ENCODE results near the gene FAM163B. TPM values are rescaled to one million over a fixed set of nuclear protein-coding genes. Genes with fewer than 3 reads are reported as not detected.

The FAM163B gene
- total RNA-seq, 2 donors from 2014 or later: not detected

GRCh38 chr9:133553123-133553522 is 56.1 kb downstream of the FAM163B start:
- DNase-seq: no peak
- H3K4me3 ChIP-seq (ENCODE audit: low read length): no peak overlapping the region
- no peak overlapping the region for H3K4me3 Mint-ChIP-seq

DNA sequence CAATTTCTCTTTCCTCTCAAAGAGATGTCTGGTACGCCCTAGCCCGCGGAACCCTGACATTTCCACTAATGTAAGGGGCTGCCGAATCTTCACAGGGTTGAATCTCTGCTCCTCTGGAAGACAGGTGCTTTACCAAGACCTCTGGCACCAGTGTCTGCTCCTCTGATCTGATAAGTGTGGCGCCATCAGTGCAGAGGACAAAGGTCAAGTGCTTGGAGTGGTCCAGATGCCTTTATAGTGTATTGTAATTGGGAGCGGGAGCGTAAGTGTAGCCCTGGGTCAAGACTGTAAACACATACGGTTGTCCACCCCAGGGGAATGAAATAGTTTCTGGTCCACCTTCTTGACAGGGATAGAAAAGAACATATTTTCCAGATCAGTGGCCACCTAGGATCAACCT is 57.0 kb downstream of the FAM163B start:
- no peaks in the 10 kb centered on the region for H3K27me3 Mint-ChIP-seq (ENCODE audit: insufficient read depth)
- H3K4me3 Mint-ChIP-seq: no peak overlapping the region
- no peaks in the 10 kb centered on the region for H3K9me3 Mint-ChIP-seq
- H3K27me3 ChIP-seq (ENCODE audit: control insufficient read depth, insufficient read depth, low read length, poor library complexity, severe bottlenecking): no peaks in the 10 kb centered on the region
- no peak for DNase-seq
- no peaks in the 10 kb centered on the region for H3K9me3 ChIP-seq (ENCODE audit: control insufficient read depth, low read length)
- no peak overlapping the region for H3K27ac Mint-ChIP-seq
- WGBS, 2 experiments (ENCODE audit: insufficient coverage in 1 of 2, insufficient read length in 1 of 2): 93 to 95% methylated on average over 8 of the region's 8 CpGs
- no peaks in the 10 kb centered on the region for H3K4me1 ChIP-seq (ENCODE audit: control insufficient read depth, insufficient read depth, low read length)
- no peaks in the 10 kb centered on the region for H3K4me1 Mint-ChIP-seq
- no peak overlapping the region for H3K9ac ChIP-seq (ENCODE audit: extremely low read depth, low read length, poor library complexity, severe bottlenecking)
- no peaks in the 10 kb centered on the region for H3K36me3 Mint-ChIP-seq (ENCODE audit: low read depth)
- H3K4me3 ChIP-seq (ENCODE audit: low read length): no peak overlapping the region
- TF ChIP-seq, protein P1, sequence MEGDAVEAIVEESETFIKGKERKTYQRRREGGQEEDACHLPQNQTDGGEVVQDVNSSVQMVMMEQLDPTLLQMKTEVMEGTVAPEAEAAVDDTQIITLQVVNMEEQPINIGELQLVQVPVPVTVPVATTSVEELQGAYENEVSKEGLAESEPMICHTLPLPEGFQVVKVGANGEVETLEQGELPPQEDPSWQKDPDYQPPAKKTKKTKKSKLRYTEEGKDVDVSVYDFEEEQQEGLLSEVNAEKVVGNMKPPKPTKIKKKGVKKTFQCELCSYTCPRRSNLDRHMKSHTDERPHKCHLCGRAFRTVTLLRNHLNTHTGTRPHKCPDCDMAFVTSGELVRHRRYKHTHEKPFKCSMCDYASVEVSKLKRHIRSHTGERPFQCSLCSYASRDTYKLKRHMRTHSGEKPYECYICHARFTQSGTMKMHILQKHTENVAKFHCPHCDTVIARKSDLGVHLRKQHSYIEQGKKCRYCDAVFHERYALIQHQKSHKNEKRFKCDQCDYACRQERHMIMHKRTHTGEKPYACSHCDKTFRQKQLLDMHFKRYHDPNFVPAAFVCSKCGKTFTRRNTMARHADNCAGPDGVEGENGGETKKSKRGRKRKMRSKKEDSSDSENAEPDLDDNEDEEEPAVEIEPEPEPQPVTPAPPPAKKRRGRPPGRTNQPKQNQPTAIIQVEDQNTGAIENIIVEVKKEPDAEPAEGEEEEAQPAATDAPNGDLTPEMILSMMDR (conservative IDR thresholded peaks at IDR 0.05): no peak
- H3K36me3 ChIP-seq (ENCODE audit: control insufficient read depth, insufficient read depth, low read length): no peaks in the 10 kb centered on the region
- H3K27ac ChIP-seq (ENCODE audit: low read depth, low read length): no peak overlapping the region

More at GRCh38 chr9:133553123-133553522, 56.1 kb downstream of the FAM163B start:
- no peak overlapping the region for H3K27ac Mint-ChIP-seq
- H3K9me3 ChIP-seq (ENCODE audit: control insufficient read depth, low read length): no peaks in the 10 kb centered on the region
- no peaks in the 10 kb centered on the region for H3K36me3 Mint-ChIP-seq (ENCODE audit: low read depth)
- WGBS, 2 experiments (ENCODE audit: insufficient coverage in 1 of 2, insufficient read length in 1 of 2): 89 to 97% methylated on average over 10 of the region's 10 CpGs
- H3K4me1 Mint-ChIP-seq: peaks cover 4% of the 10 kb centered on the region
- no peak overlapping the region for H3K27ac ChIP-seq (ENCODE audit: low read depth, low read length)
- no peaks in the 10 kb centered on the region for H3K27me3 ChIP-seq (ENCODE audit: control insufficient read depth, insufficient read depth, low read length, poor library complexity, severe bottlenecking)
- no peaks in the 10 kb centered on the region for H3K27me3 Mint-ChIP-seq (ENCODE audit: insufficient read depth)
- TF ChIP-seq, protein P1 (conservative IDR thresholded peaks at IDR 0.05): no peak
- H3K36me3 ChIP-seq (ENCODE audit: control insufficient read depth, insufficient read depth, low read length): no peaks in the 10 kb centered on the region
- H3K4me1 ChIP-seq (ENCODE audit: control insufficient read depth, insufficient read depth, low read length): no peaks in the 10 kb centered on the region
- no peak overlapping the region for H3K9ac ChIP-seq (ENCODE audit: extremely low read depth, low read length, poor library complexity, severe bottlenecking)
- H3K9me3 Mint-ChIP-seq: no peaks in the 10 kb centered on the region

DNA sequence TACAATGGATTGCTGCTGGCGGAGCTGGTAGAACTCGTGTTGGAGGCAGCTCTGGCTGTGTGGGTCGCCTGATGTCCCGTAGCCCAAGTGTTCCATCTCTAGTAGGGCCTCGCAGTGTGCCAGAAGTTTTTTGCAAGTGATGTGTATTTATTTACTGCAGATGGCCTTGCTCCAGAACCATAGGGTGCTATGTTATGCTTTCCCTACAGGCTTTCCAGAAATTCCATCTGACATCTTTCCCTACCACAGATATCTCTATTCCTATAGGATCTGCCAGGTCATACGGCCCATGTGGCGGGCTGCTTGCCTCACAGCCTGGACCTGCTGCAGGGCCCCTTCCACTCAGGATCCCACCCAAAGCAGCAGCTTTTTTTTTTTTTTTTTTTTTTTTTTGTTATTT is 57.7 kb downstream of the FAM163B start:
- no peaks in the 10 kb centered on the region for H3K27me3 Mint-ChIP-seq (ENCODE audit: insufficient read depth)
- no peak for DNase-seq
- H3K9me3 ChIP-seq (ENCODE audit: control insufficient read depth, low read length): no peaks in the 10 kb centered on the region
- no peak overlapping the region for H3K9ac ChIP-seq (ENCODE audit: extremely low read depth, low read length, poor library complexity, severe bottlenecking)
- H3K4me3 Mint-ChIP-seq: no peak overlapping the region
- no peak overlapping the region for H3K4me3 ChIP-seq (ENCODE audit: low read length)
- no peaks in the 10 kb centered on the region for H3K27me3 ChIP-seq (ENCODE audit: control insufficient read depth, insufficient read depth, low read length, poor library complexity, severe bottlenecking)
- no peaks in the 10 kb centered on the region for H3K9me3 Mint-ChIP-seq
- H3K36me3 Mint-ChIP-seq (ENCODE audit: low read depth): no peaks in the 10 kb centered on the region
- WGBS, 2 experiments (ENCODE audit: insufficient coverage in 1 of 2, insufficient read length in 1 of 2): 87 to 89% methylated on average over 3 to 7 of the region's 7 CpGs
- TF ChIP-seq, protein P1 (conservative IDR thresholded peaks at IDR 0.05): no peak
- H3K4me1 Mint-ChIP-seq: no peaks in the 10 kb centered on the region
- no peaks in the 10 kb centered on the region for H3K36me3 ChIP-seq (ENCODE audit: control insufficient read depth, insufficient read depth, low read length)
- no peaks in the 10 kb centered on the region for H3K4me1 ChIP-seq (ENCODE audit: control insufficient read depth, insufficient read depth, low read length)
- no peak overlapping the region for H3K27ac Mint-ChIP-seq
- no peak overlapping the region for H3K27ac ChIP-seq (ENCODE audit: low read depth, low read length)

Data from endodermal cell (in vitro differentiated cells).